Stomach (tissue), 4 donors: ENCODE measurements around the gene TOP3B.

Experiments
- CTCF ChIP-seq, 7 experiments: fragments of 450-650 bp in 4 of 7; fragments of 200-600 bp in 3 of 7; sonication (generic) in 3 of 7; IDR thresholded peaks; one replicate each; pipeline ENCODE4 v1.5.1; 2016 to 2019; ENCODE audit warnings: antibody characterized with exemption in 7 of 7, control low read depth in 2 of 7, mild to moderate bottlenecking in 1 of 7
- POLR2AphosphoS5 ChIP-seq, 3 donors: sonication (generic); formaldehyde crosslinking; IDR thresholded peaks; one replicate each; pipeline ENCODE4 v1.6.1; 2016; ENCODE audit warnings: antibody characterized with exemption in 3 of 3

GRCh38 chr22:22013559-22014284, 31.1 kb upstream of the TOP3B start:
- no peak for TF ChIP-seq CTCF (IDR thresholded peaks at IDR 0.05)
- no peak for TF ChIP-seq POLR2AphosphoS5 (IDR thresholded peaks at IDR 0.05)
